GM12801 (cell line): ENCODE measurements around the gene STARD6.

Experiments used
- CTCF ChIP-seq: IDR thresholded peaks from one replicate; pipeline ENCODE4 v1.5.1; 2011; ENCODE audit warnings: control low read depth; ENCODE audit not compliant: insufficient read length; ENCODE audit errors: extremely low read depth

The STARD6 gene

GRCh38 chr18:54357660-54358494 is at the start of gene STARD6, which contains the start of gene C18orf54:
STARD6 (minus strand) TSS chr18:54357858; CDS start chr18:54354573, 3,285 bp downstream.
C18orf54 (plus strand) TSS chr18:54357906; CDS start chr18:54360573, 2,667 bp downstream.
- no peak for TF ChIP-seq CTCF

GRCh38 chr18:54405290-54405689 is 47.6 kb upstream of the STARD6 start:
- TF ChIP-seq CTCF: no peak

GRCh38 chr18:54396760-54397159 is 39.1 kb upstream of the STARD6 start:
- no peak for TF ChIP-seq CTCF

GRCh38 chr18:54393648-54394294 is 36.1 kb upstream of the STARD6 start:
- no peak for TF ChIP-seq CTCF

DNA sequence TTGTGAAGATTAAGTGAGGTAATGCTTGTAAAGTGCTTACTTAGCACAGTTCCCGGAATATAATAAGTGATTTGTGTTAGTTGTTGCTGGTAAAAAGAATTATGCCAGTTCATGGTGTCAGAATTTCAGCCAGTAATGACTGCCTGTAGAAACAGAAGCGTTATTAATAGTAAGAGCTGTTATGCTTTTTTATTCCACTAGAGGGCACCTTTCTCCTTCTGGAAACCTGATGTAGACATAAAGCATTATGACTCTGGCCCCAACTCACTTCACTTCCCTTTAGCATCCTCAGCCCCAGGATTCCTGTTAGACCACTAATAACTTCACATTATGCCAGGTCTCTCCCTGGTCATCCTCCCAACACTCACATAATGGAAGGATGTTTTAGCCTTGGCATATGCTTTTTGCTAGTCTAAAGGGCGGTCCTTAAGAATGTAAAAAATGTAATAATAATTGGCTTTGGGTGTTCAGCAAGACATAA is 34.9 kb upstream of the STARD6 start:
- peak; percentile 7 for TF ChIP-seq CTCF

GRCh38 chr18:54390838-54391237 is 33.2 kb upstream of the STARD6 start:
- TF ChIP-seq CTCF: no peak

DNA sequence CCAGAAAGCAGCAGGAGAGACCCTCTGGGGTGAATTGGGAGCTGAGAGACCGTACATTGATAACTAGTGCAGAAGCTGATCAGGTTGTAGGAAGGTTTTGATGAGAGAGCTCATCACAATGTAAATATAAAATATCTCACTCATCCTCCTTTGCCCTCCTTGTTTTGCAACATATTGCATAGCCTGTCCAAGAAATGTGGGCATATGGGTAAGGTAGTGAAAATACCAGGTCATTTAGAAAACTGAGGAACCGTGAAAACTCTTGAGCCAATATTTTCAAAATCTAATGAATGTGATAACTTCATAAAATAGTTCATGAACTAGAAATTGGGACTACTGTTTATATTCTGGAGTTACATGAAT is 31.5 kb upstream of the STARD6 start:
- no peak for TF ChIP-seq CTCF
